RWPE1 (cell line): Measurements from ENCODE around the gene SHE.
A peak's percentile ranks its signal among the peaks of the same experiment; 100 is the strongest.

ENCODE experiments used
- CTCF ChIA-PET: fragments of 350-600 bp; sonication (Branson Sonifier 250); formaldehyde crosslinking; extraction: SDS; loops from one replicate; lab custom pipeline; 2021; lab: Yijun Ruan, JAX
- POLR2A ChIA-PET: fragments of 400-600 bp; formaldehyde crosslinking; extraction: SDS; loops from one replicate; lab custom pipeline; 2020; ENCODE audit warnings: antibody characterized with exemption; ENCODE audit not compliant: low non-redundant PET; lab: Yijun Ruan, JAX
- DNase-seq: peaks from one replicate; pipeline ENCODE4 v3.0.0; 2012; ENCODE audit warnings: low spot score
- H3K27ac ChIP-seq: fragments of 450-650 bp; 2 replicates; pipeline ENCODE4 v1.5.1; 2017
- TF ChIP-seq, protein P1 (sequence below): fragments of 450-650 bp; conservative IDR thresholded peaks from 2 replicates; pipeline ENCODE4 v1.5.1; 2017; ENCODE audit warnings: low read depth, mild to moderate bottlenecking

Gene SHE

DNA sequence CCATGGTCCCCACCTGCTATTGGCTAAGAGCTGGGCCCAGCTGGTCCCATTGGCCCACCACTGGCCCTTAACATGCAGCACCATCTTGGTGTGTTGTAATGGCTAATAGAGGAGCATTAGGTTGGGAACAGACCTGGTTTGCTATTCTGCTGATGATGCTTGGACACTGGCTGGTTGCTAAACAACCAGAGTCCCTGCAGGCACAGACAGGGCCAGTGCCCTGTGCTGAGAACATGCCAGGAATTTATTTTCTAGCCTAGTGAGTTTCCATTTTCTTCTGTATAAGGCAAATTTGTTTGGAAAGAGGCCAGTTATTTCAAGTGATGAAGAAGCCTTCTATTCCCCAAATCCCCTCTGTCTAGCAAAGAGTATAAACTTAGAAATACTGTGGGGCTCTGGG is 43.1 kb downstream of the SHE start:
- DNase-seq, result no peak
- ChIA-PET CTCF (interaction anchor here (0.7 kb wide), 1 partner anchor 56 kb away, joined by 5 read pairs; no protein-coding TSS in a partner anchor), POLR2A (no interaction called here)
- TF ChIP-seq, protein P1, sequence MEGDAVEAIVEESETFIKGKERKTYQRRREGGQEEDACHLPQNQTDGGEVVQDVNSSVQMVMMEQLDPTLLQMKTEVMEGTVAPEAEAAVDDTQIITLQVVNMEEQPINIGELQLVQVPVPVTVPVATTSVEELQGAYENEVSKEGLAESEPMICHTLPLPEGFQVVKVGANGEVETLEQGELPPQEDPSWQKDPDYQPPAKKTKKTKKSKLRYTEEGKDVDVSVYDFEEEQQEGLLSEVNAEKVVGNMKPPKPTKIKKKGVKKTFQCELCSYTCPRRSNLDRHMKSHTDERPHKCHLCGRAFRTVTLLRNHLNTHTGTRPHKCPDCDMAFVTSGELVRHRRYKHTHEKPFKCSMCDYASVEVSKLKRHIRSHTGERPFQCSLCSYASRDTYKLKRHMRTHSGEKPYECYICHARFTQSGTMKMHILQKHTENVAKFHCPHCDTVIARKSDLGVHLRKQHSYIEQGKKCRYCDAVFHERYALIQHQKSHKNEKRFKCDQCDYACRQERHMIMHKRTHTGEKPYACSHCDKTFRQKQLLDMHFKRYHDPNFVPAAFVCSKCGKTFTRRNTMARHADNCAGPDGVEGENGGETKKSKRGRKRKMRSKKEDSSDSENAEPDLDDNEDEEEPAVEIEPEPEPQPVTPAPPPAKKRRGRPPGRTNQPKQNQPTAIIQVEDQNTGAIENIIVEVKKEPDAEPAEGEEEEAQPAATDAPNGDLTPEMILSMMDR, result no peak
- peak overlapping the region; percentile 37; the same call in 1 of the 2 replicates for H3K27ac ChIP-seq

DNA sequence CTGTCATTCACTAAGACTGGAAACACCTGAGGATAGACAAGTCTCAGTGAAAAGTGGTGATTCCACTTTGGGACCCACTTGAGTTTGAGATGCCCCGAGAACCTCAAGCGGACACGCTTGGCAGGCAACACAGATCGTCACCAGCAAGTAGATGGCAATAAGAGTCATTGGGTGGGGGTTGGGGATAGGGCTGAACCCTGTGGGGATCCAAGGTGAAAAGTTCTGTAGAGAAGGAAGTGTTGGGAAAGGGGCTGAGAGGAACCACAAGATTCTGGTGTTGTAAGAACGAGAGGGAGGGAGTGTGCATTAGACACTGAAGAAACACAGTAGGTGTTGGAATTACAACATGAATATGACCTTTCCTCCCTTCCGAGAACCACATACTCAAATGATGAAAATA is 45.6 kb downstream of the SHE start:
- no peak for DNase-seq
- no peak overlapping the region for H3K27ac ChIP-seq
- POLR2A ChIA-PET, result no interaction called here
- TF ChIP-seq, protein P1, result no peak
- CTCF ChIA-PET, result no interaction called here

DNA sequence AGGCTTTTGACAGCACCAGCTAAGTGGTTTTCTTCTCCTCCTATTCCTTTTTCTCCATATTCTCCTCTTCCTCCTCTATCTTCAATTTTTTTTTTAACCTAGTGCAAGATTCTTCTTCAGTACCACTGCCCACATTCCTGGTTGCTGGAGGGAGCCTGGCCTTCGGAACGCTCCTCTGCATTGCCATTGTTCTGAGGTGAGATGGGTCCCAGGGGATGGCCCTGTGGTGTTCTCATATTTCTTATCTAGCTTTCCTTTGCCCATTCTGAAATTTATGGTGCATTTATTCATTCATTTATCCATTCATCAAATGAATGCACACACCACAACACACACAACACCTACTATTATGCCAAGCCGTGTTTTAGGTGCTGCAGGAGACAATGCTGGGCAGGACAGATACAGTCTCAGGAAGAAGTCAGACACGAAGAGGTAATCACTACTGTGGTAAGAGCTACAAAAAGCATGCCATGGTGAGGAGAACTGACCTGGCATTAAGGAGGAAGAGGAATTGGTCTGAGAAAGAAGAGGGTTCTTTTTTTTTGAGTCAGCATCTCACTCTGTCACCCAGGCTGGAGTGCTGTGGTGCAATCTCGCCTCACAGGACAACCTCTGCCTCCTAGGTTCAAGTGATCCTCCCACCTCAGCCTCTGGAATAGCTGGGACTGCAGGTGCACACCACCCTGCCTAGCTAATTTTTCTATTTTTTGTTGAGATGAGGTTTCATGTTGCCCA is 47.7 kb downstream of the SHE start:
- no peak for DNase-seq
- POLR2A ChIA-PET, result interaction anchor here (0.8 kb wide), 1 partner anchor 65 kb away, joined by 3 read pairs; no protein-coding TSS in a partner anchor
- TF ChIP-seq, protein P1, result no peak
- CTCF ChIA-PET, result no interaction called here
- peak overlapping the region; percentile 89 for H3K27ac ChIP-seq

DNA sequence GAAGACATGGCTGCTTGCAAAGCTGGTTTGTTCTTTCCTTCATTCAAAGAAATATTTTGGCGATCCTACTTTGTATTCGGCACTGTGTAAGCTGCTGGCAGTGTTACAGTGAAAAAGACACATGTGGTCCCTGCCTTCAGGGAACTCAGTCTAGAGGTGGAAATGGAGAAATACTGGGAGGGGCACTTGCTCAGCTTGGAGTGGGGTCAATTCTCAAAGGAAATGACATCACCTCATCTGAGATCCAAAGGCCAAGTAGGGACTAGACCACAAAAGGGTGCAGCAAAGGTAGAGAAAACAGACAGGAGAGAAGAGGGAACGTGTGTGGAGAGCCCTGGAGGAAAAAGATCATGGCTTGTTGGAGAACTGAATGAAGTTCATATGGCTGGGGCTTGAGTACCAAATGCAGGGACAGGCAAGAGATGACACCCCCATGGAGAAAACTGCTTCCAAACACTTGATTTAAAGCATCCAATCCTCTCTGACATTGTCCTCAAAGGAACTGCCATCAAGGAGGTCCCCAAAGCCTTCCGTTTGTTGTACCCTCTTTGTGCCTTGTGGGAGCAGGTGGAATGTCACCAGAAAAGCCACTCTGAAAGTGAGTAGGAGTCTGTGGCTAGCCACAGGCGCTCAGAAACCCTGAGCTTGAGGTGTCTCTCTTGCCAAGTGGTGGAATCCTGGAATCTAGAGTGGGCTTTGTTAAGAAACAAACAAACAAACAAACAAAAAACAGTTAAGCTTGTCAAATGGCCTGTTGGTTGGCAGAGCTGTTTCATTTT is 48.4 kb downstream of the SHE start:
- peak overlapping the region; percentile 89 for H3K27ac ChIP-seq
- TF ChIP-seq, protein P1, result no peak
- ChIA-PET CTCF (interaction anchor here (0.6 kb wide), 2 partner anchors 26 to 536 kb away, joined by 4 read pairs; no protein-coding TSS in a partner anchor), POLR2A (no interaction called here)
- peak; percentile 42 for DNase-seq

DNA sequence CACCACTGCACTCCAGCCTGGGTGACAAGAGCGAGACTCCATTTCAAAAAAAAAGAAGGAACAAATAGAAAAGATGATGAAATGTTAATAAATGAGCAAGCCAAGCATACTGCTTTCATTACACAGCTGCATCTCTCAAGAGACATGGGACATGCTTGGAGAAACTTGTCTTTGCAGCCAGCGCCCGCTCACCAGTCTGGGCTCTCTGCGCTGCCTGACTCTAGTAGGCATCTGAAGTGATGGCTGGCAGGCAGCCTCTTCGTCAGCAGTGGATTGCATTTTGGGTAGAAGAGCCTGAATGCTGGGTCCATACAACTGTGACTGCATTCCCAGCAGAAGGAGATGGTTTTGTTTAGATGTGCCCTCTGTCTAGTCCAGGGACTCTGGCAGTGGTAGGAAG is 49.1 kb downstream of the SHE start:
- no peak for DNase-seq
- ChIA-PET POLR2A (no interaction called here), CTCF (interaction anchor here (0.6 kb wide), 2 partner anchors 26 to 537 kb away, joined by 4 read pairs; no protein-coding TSS in a partner anchor)
- TF ChIP-seq, protein P1, result no peak
- H3K27ac ChIP-seq, result peak overlapping the region; percentile 89

DNA sequence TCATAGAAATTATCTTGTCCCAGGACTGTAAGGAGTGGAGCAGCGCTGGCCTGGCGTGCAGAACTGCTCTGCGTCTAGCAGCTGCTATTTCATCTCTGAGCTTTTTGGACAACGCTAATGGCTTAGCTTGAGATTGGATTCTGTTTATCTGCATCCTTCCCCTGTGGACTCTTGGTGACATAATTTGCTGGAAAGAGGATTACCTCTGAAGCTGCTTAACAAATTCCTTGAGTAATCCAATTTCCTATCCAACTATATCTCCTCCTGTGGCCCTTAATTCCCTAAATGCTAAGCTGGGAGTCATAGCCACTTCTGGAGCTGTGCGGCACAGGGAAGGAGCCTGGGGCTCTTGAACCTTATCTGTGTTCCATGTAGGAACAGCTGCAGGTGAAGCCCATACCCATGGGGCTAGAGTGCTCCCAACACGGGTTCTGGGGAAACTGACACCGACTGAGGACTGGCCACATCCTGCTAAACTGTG is 53.8 kb downstream of the SHE start:
- POLR2A ChIA-PET, result no interaction called here
- TF ChIP-seq, protein P1, result no peak
- DNase-seq, result no peak
- CTCF ChIA-PET, result interaction anchor here (0.8 kb wide), 1 partner anchor 31 kb away, joined by 4 read pairs; no protein-coding TSS in a partner anchor
- peak overlapping the region; percentile 16; the same call in 1 of the 2 replicates for H3K27ac ChIP-seq
